Panc1 (cell line): ENCODE measurements around the gene NCAM1. TPM values are rescaled to one million over a fixed set of nuclear protein-coding genes. Genes with fewer than 3 reads are reported as not detected.

Experiments
- ATAC-seq: fragments of 200-7000 bp; cut with Tn5 transposase; 2 replicates; pipeline ENCODE4 v1.9.1; 2020; ENCODE audit warnings: mild to moderate bottlenecking, moderate library complexity
- BruUV-seq: library from RNA; stranded (reverse); fragments of 400-500 nt; replicated peaks from 2 replicates; lab custom pipeline; 2021; lab: Mats Ljungman, UMichigan
- CTCF ChIA-PET: fragments of 300-600 bp; sonication (Branson Sonifier 250); formaldehyde crosslinking; loops from one replicate; lab custom pipeline; 2022; ENCODE audit warnings: antibody characterized with exemption; lab: Charles Lee
- POLR2A ChIA-PET: fragments of 300-600 bp; sonication (Branson Sonifier 250); formaldehyde crosslinking; loops from one replicate; lab custom pipeline; 2022; ENCODE audit warnings: antibody characterized with exemption; lab: Charles Lee
- DNase-seq: peaks from one replicate; pipeline ENCODE4 v3.0.0-alpha.2; 2010; ENCODE audit warnings: low read depth, low spot score
- H3K27ac ChIP-seq: 2 replicates; pipeline ENCODE4 v1.5.1; 2011; ENCODE audit warnings: mild to moderate bottlenecking, low read length, inconsistent platforms
- H3K27me3 ChIP-seq: fragments of 200-500 bp; sonication (Bioruptor generic); 2 replicates; pipeline ENCODE4 v1.6.0; 2014; ENCODE audit warnings: low read length, inconsistent platforms; ENCODE audit not compliant: control insufficient read depth, insufficient read depth
- H3K36me3 ChIP-seq: fragments of 200-500 bp; sonication (Bioruptor generic); 2 replicates; pipeline ENCODE4 v1.5.1; 2014; ENCODE audit warnings: inconsistent platforms, mild to moderate bottlenecking, low read length, moderate library complexity; ENCODE audit not compliant: control insufficient read depth, insufficient read depth
- H3K4me1 ChIP-seq: 2 replicates; pipeline ENCODE4 v1.5.1; 2011; ENCODE audit warnings: inconsistent platforms, mild to moderate bottlenecking, low read length, moderate library complexity; ENCODE audit not compliant: control insufficient read depth, insufficient read depth
- H3K4me3 ChIP-seq, 2 experiments: 2 replicates each; pipeline ENCODE4 v1.5.1; 2011 to 2012; ENCODE audit warnings: low read depth in 2 of 2, low read length in 2 of 2, mild to moderate bottlenecking in 2 of 2, inconsistent platforms in 1 of 2, moderate library complexity in 1 of 2
- H3K9me3 ChIP-seq: fragments of 200-500 bp; sonication (Bioruptor generic); 2 replicates; pipeline ENCODE4 v1.5.1; 2014; ENCODE audit warnings: low read depth, mild to moderate bottlenecking, inconsistent platforms, low read length, moderate library complexity; ENCODE audit not compliant: control insufficient read depth, insufficient read depth
- CTCF ChIP-seq: fragments of 450-650 bp; IDR thresholded peaks from 2 replicates; pipeline ENCODE4 v1.5.1; 2017; ENCODE audit warnings: mild to moderate bottlenecking
- POLR2AphosphoS5 ChIP-seq: IDR thresholded peaks from 2 replicates; pipeline ENCODE4 v1.6.1; 2012; ENCODE audit warnings: mild to moderate bottlenecking, low read depth, low read length, moderate library complexity
- REST ChIP-seq, 2 experiments: IDR thresholded peaks; 2 replicates each; pipeline ENCODE4 v1.6.1; 2011 to 2012; ENCODE audit warnings: low read depth in 2 of 2, control low read depth in 1 of 2, low read length in 1 of 2, mild to moderate bottlenecking in 1 of 2, moderate library complexity in 1 of 2; ENCODE audit not compliant: insufficient read depth in 1 of 2
- SIN3A ChIP-seq: IDR thresholded peaks from 2 replicates; pipeline ENCODE4 v1.6.1; 2012; ENCODE audit warnings: low read depth, mild to moderate bottlenecking, low read length, moderate library complexity, borderline replicate concordance; ENCODE audit not compliant: insufficient read depth
- TCF7L2 ChIP-seq: IDR thresholded peaks from 2 replicates; pipeline ENCODE4 v1.6.1; 2011; ENCODE audit warnings: mild to moderate bottlenecking, low read depth, low read length, inconsistent platforms
- in situ Hi-C: cut with HindIII; loops from 2 replicates; pipeline ENCODE4 v1.10.0; 2016; ENCODE audit warnings: low sequenced_read_pairs, low pct_unique_long_range_greater_than_20kb
- intact Hi-C: fragments of 100-400 bp; cut with micrococcal nuclease; formaldehyde crosslinking; loops from one replicate; pipeline ENCODE4 v1.10.0; 2022; ENCODE audit not compliant: unreplicated experiment
- total RNA-seq: library from RNA; stranded (reverse); gene quantifications from one replicate; pipeline ENCODE4 v1.2.1, GENCODE V29; 2021; ENCODE audit not compliant: unreplicated experiment

Gene NCAM1
- total RNA-seq, 1 experiment from 2014 or later: 0.18 TPM

- no peak overlapping the region for H3K4me3 ChIP-seq
- TF ChIP-seq CTCF (no peak), REST (IDR thresholded peaks at IDR 0.05; ENCODE audit: insufficient read depth in 1 of 2, low read depth in 2 of 2, low read length in 1 of 2) (no peak), POLR2AphosphoS5 (no peak), TCF7L2 (no peak), SIN3A (no peak)
- intact Hi-C loops (no loop called here), in situ Hi-C loops (no loop called here)
- no peaks in the 10 kb centered on the region for H3K36me3 ChIP-seq
- ChIA-PET CTCF (no interaction called here), POLR2A (no interaction called here)
- no peaks in the 10 kb centered on the region for H3K9me3 ChIP-seq
- ATAC-seq (no peak), DNase-seq (no peak)
- no peaks in the 10 kb centered on the region for H3K27me3 ChIP-seq
- no TSS peak for BruUV-seq
- no peak overlapping the region for H3K27ac ChIP-seq
- no peaks in the 10 kb centered on the region for H3K4me1 ChIP-seq
Measured at GRCh38 chr11:113270080-113270479, 308.9 kb downstream of the NCAM1 start.

- Histone ChIP-seq H3K4me1 (no peaks in the 10 kb centered on the region), H3K9me3 (no peaks in the 10 kb centered on the region), H3K4me3 (no peak overlapping the region), H3K36me3 (no peaks in the 10 kb centered on the region), H3K27me3 (no peaks in the 10 kb centered on the region), H3K27ac (no peak overlapping the region)
- ChIA-PET POLR2A (no interaction called here), CTCF (no interaction called here)
- ATAC-seq (no peak), DNase-seq (no peak)
- intact Hi-C loops: no loop called here
- in situ Hi-C loops: no loop called here
- TF ChIP-seq TCF7L2 (no peak), SIN3A (no peak), REST (IDR thresholded peaks at IDR 0.05; ENCODE audit: insufficient read depth in 1 of 2, low read depth in 2 of 2, low read length in 1 of 2) (no peak), POLR2AphosphoS5 (no peak), CTCF (no peak)
- BruUV-seq: no TSS peak
Measured at GRCh38 chr11:113271551-113272245, 310.5 kb downstream of the NCAM1 start.
